Activated CD8-positive, alpha-beta memory T cell treated with anti-CD3 and anti-CD28 coated beads, Interleukin-2, amount 10 ng/mL, durations not matched to agents 7 days and 5 days (primary cell): ENCODE data around the gene ZNF12. TPM values are rescaled to one million over a fixed set of nuclear protein-coding genes. Genes with fewer than 3 reads are reported as not detected.
"Not testable (repeated sequence)": the region's sequence is repeated elsewhere in the genome, so short reads cannot be mapped to it uniquely, and the experiment has no call there.

Source experiments
- ATAC-seq: fragments of 150-1000 bp; cut with Tn5 transposase; one replicate; pipeline ENCODE4 v1.10.0; 2021; ENCODE audit warnings: moderate library complexity
- CTCF ChIA-PET: fragments of 350-600 bp; sonication (Branson Sonifier 250); formaldehyde crosslinking; loops from one replicate; lab custom pipeline; 2021; ENCODE audit warnings: antibody characterized with exemption; lab: Charles Lee
- DNase-seq: peaks from one replicate; pipeline ENCODE4 v3.0.0-alpha.2; 2020
- H3K27ac Mint-ChIP-seq: one replicate; pipeline ENCODE4 v1.8.0; 2021; ENCODE audit warnings: mild to moderate bottlenecking, mixed read lengths
- H3K27me3 Mint-ChIP-seq: one replicate; pipeline ENCODE4 v1.8.0; 2021; ENCODE audit warnings: mixed read lengths
- H3K36me3 Mint-ChIP-seq: one replicate; pipeline ENCODE4 v1.8.0; 2021; ENCODE audit warnings: mild to moderate bottlenecking, mixed read lengths
- H3K4me1 Mint-ChIP-seq: one replicate; pipeline ENCODE4 v1.8.0; 2021; ENCODE audit warnings: mixed read lengths
- H3K4me3 Mint-ChIP-seq: one replicate; pipeline ENCODE4 v1.8.0; 2021; ENCODE audit warnings: mild to moderate bottlenecking, moderate library complexity, mixed read lengths
- H3K9me3 Mint-ChIP-seq: one replicate; pipeline ENCODE4 v1.8.0; 2022; ENCODE audit warnings: low read depth, mixed read lengths
- total RNA-seq, 2 experiments: library from RNA; stranded (reverse); gene quantifications; one replicate each; pipeline ENCODE4 v1.2.3, GENCODE V29; 2021

ZNF12 gene
- 10 to 100 TPM; 17.3 to 25.1 TPM for total RNA-seq

DNA sequence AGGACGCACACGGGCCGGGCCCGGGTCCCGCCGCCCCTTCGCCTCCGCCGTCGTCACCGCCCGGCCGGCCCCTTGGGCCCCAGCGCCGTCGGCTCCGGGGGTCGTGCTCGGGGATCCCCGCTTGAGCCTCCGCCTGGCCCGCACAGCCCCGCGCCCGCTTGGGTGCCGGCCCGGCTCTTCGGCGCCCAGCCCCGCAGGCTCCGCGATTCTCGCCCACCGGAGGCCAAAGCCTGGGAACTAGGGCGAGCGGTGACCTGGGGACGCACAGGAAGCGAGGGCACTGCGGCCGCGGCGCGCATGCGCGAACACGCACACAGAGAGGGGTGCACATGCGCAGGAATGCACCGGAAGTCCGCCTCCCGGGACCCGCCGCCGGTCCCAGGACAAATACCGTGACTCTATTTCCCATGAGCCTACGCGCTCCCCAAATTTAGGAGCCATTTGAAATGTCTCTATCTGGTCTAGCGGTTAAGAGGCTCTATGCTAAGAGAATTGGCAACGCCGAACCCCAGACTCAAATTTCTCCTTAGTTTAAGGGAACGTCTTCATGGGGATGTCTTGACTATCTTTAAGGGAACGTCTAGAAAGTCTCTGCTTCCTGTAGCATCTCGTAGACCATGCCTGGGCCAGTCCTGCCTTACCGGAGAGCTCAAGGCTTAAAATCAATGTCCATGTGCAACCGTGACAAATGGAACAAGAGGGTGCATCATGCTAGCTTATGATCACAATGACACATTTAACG, at the start of gene ZNF12:
Gene ZNF12, minus strand, starts transcription at position 282 of the 742 bp plus-strand sequence. CDS start 1,774 bp downstream, outside the sequence.
- Mint-ChIP-seq H3K4me3 (peak within 1 kb of the TSS; percentile 95), H3K27ac (peak within 1 kb of the TSS; percentile 90), H3K4me1 (peaks cover 33% of the 10 kb centered on the region), H3K36me3 (peaks cover 44% of the 10 kb centered on the region), H3K9me3 (peaks cover 24% of the 10 kb centered on the region), H3K27me3 (no peaks in the 10 kb centered on the region)
- DNase-seq (peak; percentile 97), ATAC-seq (peak; percentile 96)
- CTCF ChIA-PET: no interaction called here

- H3K27ac Mint-ChIP-seq, H3K9me3 Mint-ChIP-seq, DNase-seq, ATAC-seq, CTCF ChIA-PET, H3K36me3 Mint-ChIP-seq, H3K27me3 Mint-ChIP-seq, H3K4me1 Mint-ChIP-seq, H3K4me3 Mint-ChIP-seq: not testable (repeated sequence)
Measured at GRCh38 chr7:6753964-6754363, 47.2 kb upstream of the ZNF12 start, which contains the start of gene RSPH10B2. Gene RSPH10B2 (plus strand): TSS chr7:6754103. CDS start chr7:6757678, 3,575 bp downstream.

DNA sequence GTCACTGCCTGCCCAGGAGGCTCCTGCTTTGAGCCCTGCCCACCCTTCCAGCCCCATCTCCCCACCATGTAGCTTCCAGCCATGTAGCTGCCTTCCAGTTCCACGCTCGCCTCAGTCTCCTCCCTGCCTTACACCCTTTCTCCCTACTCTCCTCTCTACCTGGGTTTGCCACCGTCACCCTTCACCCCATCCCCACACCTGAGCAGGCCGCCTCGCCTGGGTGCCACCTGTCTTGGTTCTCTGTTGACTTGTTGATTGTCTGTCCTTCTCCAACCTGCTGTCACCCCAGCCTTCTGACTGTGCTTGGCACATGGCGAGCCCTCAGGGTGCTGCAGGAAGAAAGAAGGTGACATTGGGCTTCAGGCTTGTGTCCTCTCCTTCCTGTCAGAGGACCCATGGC, 43.4 kb upstream of the ZNF12 start:
- CTCF ChIA-PET, H3K4me3 Mint-ChIP-seq, DNase-seq, H3K27me3 Mint-ChIP-seq, H3K27ac Mint-ChIP-seq, H3K9me3 Mint-ChIP-seq, H3K4me1 Mint-ChIP-seq, H3K36me3 Mint-ChIP-seq: not testable (repeated sequence)
- ATAC-seq: peak; percentile 23

DNA sequence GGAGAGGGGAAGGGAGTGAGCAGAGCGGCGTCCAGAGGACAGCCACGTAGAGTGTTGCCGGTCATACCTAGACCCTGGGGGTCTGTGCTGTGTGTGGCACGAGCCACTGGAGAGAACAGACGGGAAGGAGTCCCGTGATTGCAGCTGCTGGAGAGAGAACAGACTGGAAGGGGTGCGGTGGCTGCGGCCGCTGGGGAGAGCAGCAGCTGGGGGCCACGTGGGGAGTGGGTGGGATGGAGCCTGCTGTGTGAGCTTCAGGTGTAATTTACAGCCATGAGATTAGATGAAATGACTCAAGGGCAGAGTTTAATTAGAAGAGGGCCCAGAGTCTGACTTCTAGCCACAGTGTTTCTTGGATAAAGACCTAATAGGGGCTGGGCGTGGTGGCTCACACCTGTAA, 42.6 kb upstream of the ZNF12 start:
- DNase-seq, H3K4me1 Mint-ChIP-seq, H3K27me3 Mint-ChIP-seq, H3K4me3 Mint-ChIP-seq, H3K9me3 Mint-ChIP-seq, H3K36me3 Mint-ChIP-seq, H3K27ac Mint-ChIP-seq, ATAC-seq, CTCF ChIA-PET: not testable (repeated sequence)

GRCh38 chr7:6744410-6745100, 37.8 kb upstream of the ZNF12 start:
- H3K27me3 Mint-ChIP-seq, H3K9me3 Mint-ChIP-seq, H3K4me3 Mint-ChIP-seq, H3K4me1 Mint-ChIP-seq, ATAC-seq, H3K27ac Mint-ChIP-seq, CTCF ChIA-PET, DNase-seq: not testable (repeated sequence)
- peaks cover 20% of the 10 kb centered on the region for H3K36me3 Mint-ChIP-seq

DNA sequence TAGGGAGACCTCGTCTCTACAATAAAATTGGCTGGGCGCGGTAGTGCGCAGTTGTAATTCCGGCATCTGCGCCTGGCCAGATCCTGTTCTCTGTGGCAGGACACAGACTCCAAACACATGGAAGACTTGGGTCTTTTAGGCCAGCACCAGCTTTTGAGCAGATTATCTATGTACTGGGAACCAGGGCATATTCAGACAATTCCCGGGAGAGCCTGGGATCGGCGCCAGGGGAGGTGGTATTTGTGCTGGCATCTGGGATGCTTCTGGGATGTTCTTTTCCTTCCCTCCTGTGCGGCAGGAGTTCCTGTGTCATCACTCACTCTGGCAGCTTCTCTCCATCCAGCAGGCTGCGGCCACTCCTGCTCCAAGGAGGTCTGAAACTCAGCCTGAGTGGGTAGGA, 31.7 kb upstream of the ZNF12 start:
- not testable (repeated sequence) for ATAC-seq, H3K9me3 Mint-ChIP-seq

DNA sequence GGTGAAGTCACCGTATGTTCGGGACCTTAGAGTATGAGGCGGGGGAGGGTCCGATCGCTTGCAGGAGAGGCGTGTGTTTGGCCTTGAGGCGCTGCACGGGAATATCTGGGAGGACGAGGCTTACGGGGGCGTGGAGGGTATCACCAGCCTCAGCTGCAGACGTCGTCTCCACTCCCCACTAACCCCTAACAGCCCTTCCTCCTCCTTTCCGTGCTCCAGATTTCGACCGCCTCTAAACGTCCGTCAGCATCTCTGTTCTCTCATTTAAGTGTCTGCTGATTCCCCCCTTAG, 23.5 kb upstream of the ZNF12 start:
- H3K27me3 Mint-ChIP-seq: no peaks in the 10 kb centered on the region
- DNase-seq: peak; percentile 54
- CTCF ChIA-PET: interaction anchor here (0.6 kb wide), 1 partner anchor 371 kb away, joined by 4 read pairs; no protein-coding TSS in a partner anchor
- H3K9me3 Mint-ChIP-seq: no peaks in the 10 kb centered on the region
- H3K4me3 Mint-ChIP-seq: peak overlapping the region; percentile 85
- H3K4me1 Mint-ChIP-seq: peaks cover 22% of the 10 kb centered on the region
- H3K36me3 Mint-ChIP-seq: peaks cover 42% of the 10 kb centered on the region
- ATAC-seq: no peak
- peak overlapping the region; percentile 84 for H3K27ac Mint-ChIP-seq

More for the DNA sequence above, 31.7 kb upstream of the ZNF12 start:
- H3K27me3 Mint-ChIP-seq, DNase-seq, CTCF ChIA-PET, H3K4me1 Mint-ChIP-seq, H3K4me3 Mint-ChIP-seq, H3K27ac Mint-ChIP-seq: not testable (repeated sequence)
- peaks cover 49% of the 10 kb centered on the region for H3K36me3 Mint-ChIP-seq

- peaks cover 38% of the 10 kb centered on the region for H3K36me3 Mint-ChIP-seq
- CTCF ChIA-PET: no interaction called here
Measured at GRCh38 chr7:6729492-6730342, 23.0 kb upstream of the ZNF12 start.

DNA sequence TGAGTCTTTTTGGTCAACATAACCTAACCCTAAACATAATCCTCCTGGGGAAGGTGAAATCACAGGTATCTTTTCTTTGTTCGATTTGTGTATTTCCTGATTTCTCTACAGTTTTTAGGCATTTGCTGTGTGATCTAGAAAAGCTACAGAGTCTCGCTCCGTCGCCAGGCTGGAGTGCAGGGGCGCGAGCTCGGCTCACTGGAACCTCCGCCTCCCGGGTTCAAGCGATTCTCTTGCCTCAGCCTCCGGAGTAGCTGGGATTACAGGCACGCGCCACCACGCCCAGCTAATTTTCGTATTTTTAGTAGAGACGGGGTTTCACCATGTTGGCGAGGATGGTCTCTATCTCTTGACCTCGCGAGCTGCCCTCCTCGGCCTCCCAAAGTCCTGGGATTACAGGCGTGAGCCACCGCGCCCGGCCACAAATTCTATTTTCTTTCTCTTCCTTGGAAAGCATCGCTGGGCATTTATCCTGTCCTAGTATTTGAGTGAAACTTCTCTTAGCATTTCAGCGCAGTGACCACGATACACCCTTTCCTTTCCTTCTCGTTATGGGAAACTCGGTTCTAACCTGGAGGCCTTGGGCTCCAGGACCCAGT, 22.2 kb upstream of the ZNF12 start:
- H3K36me3 Mint-ChIP-seq: peaks cover 30% of the 10 kb centered on the region
- DNase-seq, H3K9me3 Mint-ChIP-seq, ATAC-seq, CTCF ChIA-PET, H3K27me3 Mint-ChIP-seq: not testable (repeated sequence)
- H3K27ac Mint-ChIP-seq: peak overlapping the region; percentile 84
- H3K4me1 Mint-ChIP-seq: peaks cover 25% of the 10 kb centered on the region
- H3K4me3 Mint-ChIP-seq: peak overlapping the region; percentile 85

More at GRCh38 chr7:6729492-6730342, 23.0 kb upstream of the ZNF12 start:
- DNase-seq (peak; percentile 90), ATAC-seq (peak; percentile 99)
- Mint-ChIP-seq H3K27ac (peak overlapping the region; percentile 84), H3K4me1 (peaks cover 25% of the 10 kb centered on the region), H3K4me3 (peak overlapping the region; percentile 85), H3K27me3 (no peaks in the 10 kb centered on the region), H3K9me3 (no peaks in the 10 kb centered on the region)

DNA sequence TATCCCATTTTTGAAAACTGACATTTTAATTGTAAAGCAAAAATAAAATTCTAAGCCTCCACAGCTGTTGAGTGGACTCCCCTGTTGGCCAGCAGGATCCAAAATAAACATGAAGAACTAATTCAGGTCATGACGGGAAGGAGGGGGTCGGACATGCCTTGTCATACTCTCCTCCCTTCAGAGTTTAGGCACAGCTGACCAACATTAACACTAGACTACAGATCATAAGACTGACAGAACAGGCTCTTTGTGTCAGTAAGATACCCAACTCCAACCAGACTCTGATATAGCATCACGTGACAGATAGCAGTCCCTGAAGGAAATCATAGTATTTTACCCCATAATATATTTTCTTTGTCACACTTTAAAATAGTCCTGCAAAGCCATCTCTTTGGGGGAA, 20.9 kb upstream of the ZNF12 start:
- no peaks in the 10 kb centered on the region for H3K9me3 Mint-ChIP-seq
- DNase-seq: no peak
- no peak overlapping the region for H3K4me3 Mint-ChIP-seq
- H3K4me1 Mint-ChIP-seq: peaks cover 21% of the 10 kb centered on the region
- ATAC-seq: no peak
- CTCF ChIA-PET: no interaction called here
- H3K36me3 Mint-ChIP-seq: peaks cover 19% of the 10 kb centered on the region
- no peaks in the 10 kb centered on the region for H3K27me3 Mint-ChIP-seq
- H3K27ac Mint-ChIP-seq: no peak overlapping the region

GRCh38 chr7:6726341-6726740, 19.6 kb upstream of the ZNF12 start:
- not testable (repeated sequence) for H3K27ac Mint-ChIP-seq, DNase-seq, H3K27me3 Mint-ChIP-seq, H3K9me3 Mint-ChIP-seq, ATAC-seq, H3K4me3 Mint-ChIP-seq
- CTCF ChIA-PET: interaction anchor here (1.0 kb wide), 1 partner anchor 210 kb away, joined by 4 read pairs; no protein-coding TSS in a partner anchor
- H3K4me1 Mint-ChIP-seq: peaks cover 16% of the 10 kb centered on the region
- H3K36me3 Mint-ChIP-seq: peaks cover 13% of the 10 kb centered on the region

DNA sequence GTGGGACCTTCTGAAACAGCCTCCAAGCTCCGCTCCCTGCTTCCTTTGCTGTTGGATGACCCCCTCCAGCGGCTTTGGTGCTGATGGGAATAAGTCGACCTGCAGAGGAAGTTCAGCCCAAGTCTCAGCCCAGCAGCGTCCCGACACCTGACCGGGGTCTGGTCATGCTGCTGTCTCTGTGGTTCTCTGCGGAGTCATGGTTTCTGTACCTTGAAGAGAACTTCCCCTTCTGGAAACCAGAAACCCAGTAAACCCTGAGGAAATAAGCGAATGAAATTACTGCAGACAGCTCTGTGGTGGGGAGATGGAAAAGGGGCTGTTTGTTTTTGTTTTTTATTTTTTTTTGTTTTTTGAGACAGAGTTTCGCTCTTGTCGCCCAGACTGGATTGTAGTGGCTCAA, 18.3 kb upstream of the ZNF12 start:
- H3K4me3 Mint-ChIP-seq: no peak overlapping the region
- DNase-seq: no peak
- no peaks in the 10 kb centered on the region for H3K27me3 Mint-ChIP-seq
- CTCF ChIA-PET: no interaction called here
- H3K4me1 Mint-ChIP-seq: peaks cover 9% of the 10 kb centered on the region
- no peak for ATAC-seq
- peaks cover 5% of the 10 kb centered on the region for H3K36me3 Mint-ChIP-seq
- H3K9me3 Mint-ChIP-seq: no peaks in the 10 kb centered on the region
- H3K27ac Mint-ChIP-seq: no peak overlapping the region

- H3K4me3 Mint-ChIP-seq, CTCF ChIA-PET, H3K36me3 Mint-ChIP-seq, ATAC-seq, H3K9me3 Mint-ChIP-seq, H3K27ac Mint-ChIP-seq, H3K27me3 Mint-ChIP-seq, DNase-seq, H3K4me1 Mint-ChIP-seq: not testable (repeated sequence)
Measured at GRCh38 chr7:6724351-6724750, 17.6 kb upstream of the ZNF12 start.
